NCI-H1105 (cell line): ENCODE results near the gene EML4.
"Not testable (repeated sequence)": the region's sequence is repeated elsewhere in the genome, so short reads cannot be mapped to it uniquely, and the experiment has no call there.

ENCODE experiments used
- DNase-seq: peaks from one replicate; lab custom pipeline; 2025; lab: John Stamatoyannopoulos, UW

EML4 gene

DNA sequence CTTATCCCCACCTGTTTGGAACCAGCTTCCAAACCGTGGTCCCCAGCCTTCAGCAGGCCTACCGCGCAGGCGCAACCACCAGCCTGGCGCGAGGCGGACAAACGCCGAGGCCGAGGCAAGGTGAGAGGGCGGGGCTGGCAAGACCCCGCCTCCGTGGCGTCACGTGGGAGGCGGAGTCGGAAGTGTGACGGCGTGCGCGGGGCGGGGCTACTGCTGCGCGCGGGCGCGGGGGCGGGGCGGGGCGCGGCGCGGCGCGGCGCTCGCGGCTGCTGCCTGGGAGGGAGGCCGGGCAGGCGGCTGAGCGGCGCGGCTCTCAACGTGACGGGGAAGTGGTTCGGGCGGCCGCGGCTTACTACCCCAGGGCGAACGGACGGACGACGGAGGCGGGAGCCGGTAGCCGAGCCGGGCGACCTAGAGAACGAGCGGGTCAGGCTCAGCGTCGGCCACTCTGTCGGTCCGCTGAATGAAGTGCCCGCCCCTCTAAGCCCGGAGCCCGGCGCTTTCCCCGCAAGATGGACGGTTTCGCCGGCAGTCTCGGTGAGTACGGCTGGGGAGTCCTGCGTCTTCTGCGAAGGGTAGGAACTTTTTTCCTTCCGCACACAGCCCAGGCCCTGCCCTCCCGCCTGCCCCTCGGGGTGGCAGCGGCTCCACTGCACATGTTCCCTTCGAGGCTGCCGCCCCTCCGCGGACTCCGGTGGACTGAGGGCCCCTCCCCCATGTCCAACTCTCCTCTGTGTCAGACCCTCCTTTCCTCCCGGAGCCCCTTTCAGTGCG lies at the start of gene EML4:
TSS of gene EML4 (plus strand) at position 254 of the 774 bp plus-strand sequence. CDS start at position 513, 259 bp downstream.
- peak; percentile 74 for DNase-seq

- no peak for DNase-seq
Observed at GRCh38 chr2:42123426-42123825, 45.7 kb upstream of the EML4 start.

DNA sequence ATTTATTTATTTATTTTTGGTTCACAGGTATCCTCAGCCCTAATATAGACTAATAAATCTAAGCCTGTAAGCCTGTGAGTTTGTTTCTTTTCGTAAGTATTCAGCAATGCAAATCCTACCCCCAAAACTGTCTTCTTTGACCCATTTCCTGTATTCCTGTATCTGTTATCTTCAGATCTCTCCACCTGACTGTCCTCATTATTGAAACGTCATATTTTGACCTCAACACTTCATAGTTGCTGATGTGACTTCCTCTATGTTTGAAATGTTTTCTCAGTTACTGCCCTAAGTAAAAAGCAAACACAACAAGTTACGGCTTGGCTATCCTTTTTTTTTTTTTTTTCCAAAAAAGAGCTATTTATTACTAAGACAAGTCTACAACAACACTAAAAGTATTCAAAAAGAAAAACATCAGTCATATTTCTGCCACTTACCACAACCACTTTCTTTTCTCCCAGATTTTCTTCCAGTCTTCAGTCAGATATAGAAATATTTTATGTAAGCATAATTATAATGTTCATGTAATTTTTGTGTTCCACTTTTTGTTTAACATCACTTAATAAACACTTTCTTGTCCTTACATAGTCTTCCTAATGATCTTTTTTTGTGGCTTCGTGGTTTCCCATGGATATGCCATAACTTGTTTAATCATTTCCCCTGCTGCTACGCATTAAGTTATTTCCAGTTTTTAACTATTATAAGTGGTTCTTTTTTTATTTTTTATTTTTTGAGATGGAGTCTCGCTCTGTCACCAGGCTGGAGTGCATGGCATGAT lies 45.0 kb upstream of the EML4 start:
- no peak for DNase-seq

DNA sequence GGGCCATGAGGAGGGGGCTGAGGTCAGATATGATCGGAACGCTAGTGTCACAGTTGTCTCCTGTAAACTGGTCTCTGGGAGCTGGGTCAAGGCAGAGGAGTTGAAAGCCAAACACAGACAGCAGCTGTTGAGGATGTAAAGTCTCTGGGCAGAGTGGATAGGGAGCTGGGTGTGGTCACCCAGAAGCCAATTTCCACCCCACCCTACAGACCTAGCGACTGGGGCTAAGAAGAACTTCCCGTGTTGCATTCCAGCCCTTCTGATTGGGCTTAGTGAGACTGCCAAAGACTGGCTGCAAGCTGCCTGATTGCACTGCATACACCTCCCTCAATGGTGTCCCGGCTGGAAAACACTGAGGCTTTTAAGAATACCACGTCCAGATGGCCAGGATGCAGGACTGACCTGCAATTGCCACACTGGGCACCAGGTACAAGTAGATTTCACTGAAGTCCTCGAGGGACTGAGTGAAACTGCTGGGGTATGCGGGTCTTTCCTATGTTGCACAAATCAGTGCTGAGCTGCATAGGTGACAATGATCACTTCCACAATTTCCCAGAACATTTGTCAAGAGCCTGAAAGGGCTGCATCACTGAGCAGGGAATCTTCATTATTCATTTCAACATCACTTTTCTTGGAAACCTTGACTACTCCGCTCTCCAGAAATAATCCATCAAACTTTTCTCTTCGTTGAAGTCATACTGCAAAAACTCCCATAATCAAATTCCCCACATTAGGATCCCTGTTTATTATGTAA lies 43.1 kb upstream of the EML4 start:
- no peak for DNase-seq

DNA sequence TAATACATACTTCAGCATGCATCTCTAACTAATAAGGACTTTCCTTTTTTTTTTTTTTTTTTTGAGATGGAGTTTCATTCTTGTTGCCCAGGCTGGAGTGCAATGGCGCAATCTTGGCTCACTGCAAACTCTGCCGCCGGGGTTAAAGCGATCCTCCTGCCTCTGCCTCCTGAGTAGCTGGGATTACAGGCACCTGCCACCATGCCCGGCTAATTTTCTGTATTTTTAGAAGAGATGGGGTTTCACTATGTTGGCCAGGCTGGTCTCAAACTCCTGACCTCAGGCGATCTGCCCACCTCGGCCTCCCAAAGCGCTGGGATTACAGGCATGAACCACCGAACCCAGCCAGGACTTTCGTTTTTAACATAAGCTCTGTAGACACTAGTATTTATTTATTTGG lies 42.3 kb upstream of the EML4 start:
- DNase-seq, result not testable (repeated sequence)

GRCh38 chr2:42127425-42128424 lies 41.4 kb upstream of the EML4 start:
- no peak for DNase-seq

DNA sequence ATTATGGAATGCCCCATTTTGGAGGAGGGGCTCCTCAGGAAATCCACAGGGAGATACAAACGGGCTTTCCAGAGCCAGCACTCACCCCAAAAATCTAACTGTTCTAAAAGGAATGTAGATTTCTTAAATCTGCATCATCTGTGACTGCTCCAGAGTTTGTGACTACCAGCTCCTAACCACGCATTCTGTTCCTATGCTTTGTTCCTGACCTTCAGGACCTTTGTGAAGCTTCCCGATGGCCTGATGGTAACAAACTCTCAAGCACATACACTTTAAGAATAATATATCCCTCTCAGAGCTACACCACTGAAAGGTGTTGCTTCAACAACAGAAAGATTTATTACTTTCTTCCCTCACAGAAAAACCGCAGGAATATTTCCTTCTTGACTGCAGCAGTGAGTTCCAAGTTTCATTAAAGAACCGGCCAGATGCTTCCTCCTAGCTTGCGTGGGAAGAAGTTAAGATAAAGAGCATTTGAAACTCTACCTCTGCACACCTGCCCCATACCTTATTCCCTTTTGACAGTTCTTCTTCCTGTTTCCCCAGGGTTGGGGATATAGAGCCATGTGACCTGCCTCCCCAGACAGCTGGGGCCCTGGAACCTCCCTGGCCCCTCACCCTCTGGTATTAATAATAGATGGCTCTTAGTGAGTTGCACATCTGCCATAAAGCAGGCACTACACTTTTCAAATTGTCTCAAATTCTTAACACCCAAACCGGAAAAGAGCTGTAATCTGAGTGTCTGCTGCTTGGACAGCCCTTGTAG lies 40.2 kb upstream of the EML4 start:
- no peak for DNase-seq

- DNase-seq, result no peak
Observed at GRCh38 chr2:42129487-42129852, 39.7 kb upstream of the EML4 start.

GRCh38 chr2:42129947-42130346 lies 39.2 kb upstream of the EML4 start:
- DNase-seq, result no peak

DNA sequence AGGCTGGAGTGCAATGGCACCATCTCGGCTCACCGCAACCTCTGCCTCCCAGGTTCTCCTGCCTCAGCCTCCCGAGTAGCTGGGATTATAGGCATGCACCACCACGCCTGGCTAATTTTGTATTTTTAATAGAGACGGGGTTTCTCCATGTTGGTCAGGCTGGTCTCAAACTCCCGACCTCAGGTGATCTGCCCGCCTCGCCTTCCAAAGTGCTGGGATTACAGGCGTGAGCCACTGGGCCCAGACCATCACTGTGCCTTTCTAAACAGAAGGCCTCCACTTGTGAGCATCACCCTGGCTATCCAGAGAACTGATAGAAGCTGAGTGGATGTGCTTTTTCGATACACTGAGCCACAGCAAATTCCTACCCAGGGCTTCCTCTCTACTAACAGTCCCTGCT lies 38.3 kb upstream of the EML4 start:
- not testable (repeated sequence) for DNase-seq

- peak; percentile 16 for DNase-seq
Observed at GRCh38 chr2:42132191-42132965, 36.8 kb upstream of the EML4 start.

GRCh38 chr2:42132966-42133641 lies 36.0 kb upstream of the EML4 start:
- DNase-seq, result peak; percentile 39

GRCh38 chr2:42133771-42134195 lies 35.4 kb upstream of the EML4 start:
- DNase-seq, result no peak

- DNase-seq, result not testable (repeated sequence)
Observed at GRCh38 chr2:42134401-42134932, 34.7 kb upstream of the EML4 start.

DNA sequence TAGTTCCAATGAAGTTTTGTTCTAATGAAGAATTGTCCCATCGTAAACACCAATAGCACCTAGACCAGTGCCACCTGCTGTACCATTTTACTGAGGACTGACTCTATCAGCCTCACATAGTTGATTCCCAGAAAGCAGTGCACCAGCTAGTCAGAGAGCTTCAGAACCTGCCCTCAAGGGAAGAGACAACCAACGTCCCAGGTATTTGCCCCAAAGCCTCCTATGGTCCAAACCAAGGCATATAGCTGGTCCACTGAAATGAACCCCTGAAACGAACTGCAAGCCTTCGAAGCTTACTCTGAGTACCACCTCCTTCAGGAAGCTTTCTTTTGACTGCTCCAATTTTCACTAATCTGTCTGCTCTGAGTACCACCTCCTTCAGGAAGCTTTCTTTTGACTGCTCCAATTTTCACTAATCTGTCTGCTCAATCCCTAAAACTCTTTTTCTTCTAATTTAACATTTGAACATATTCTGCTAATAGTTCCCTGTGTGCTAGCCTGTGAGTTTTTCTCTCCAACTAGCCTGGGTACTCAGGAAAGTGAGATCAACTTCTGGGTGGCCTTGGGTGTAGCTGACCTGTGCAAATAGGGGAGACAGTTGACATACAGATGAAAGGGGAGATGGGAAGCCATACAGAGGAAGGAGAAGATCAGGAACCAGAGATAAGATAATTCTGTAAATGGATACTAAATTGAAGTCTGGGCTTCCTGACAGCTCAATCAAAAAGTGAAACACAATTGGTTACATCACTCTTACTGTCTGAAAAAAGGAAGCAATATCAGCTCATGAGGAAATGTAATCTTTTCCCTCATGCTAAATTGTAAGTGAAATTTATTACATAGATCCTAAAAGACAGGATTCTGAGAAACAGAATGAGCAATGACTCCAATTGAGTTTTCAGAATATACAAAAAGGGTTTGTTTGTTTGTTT lies 33.5 kb upstream of the EML4 start:
- no peak for DNase-seq

DNA sequence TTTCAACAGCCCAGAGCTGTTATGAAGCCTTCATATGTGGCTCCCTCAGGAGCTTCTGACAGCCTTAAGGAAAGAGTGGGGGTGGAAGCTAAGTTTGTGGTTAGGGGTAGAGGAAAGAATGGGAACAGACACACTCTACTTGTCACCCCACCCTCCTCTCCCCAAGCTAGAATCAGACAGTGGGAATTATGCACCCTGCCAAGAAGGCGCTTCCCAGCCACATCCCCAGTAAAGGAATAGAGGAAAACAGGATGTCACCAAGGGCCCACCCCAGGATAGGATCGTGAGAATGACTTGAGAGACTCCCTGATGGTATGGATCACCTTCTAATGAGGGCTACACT lies 32.4 kb upstream of the EML4 start:
- DNase-seq, result no peak

- no peak for DNase-seq
Observed at GRCh38 chr2:42137125-42137841, 31.9 kb upstream of the EML4 start.
